Right renal cortex interstitium (tissue), 3 donors: ENCODE measurements around the gene ESYT2. TPM values are rescaled to one million over a fixed set of nuclear protein-coding genes. Genes with fewer than 3 reads are reported as not detected.
A peak's percentile ranks its signal among the peaks of the same experiment; 100 is the strongest.
"Not testable (repeated sequence)": the region's sequence is repeated elsewhere in the genome, so short reads cannot be mapped to it uniquely, and the experiment has no call there.

ENCODE experiments used
- DNase-seq, 3 donors: peaks; one replicate each; pipeline ENCODE4 v3.0.0-alpha.2; 2013; ENCODE audit warnings: low read depth in 3 of 3, low spot score in 2 of 3
- polyA plus RNA-seq, 3 donors: library from polyadenylated mRNA; unstranded; fragments of 120-200 nt; gene quantifications; one replicate each; pipeline ENCODE4 v1.2.1, GENCODE V29; 2013; ENCODE audit not compliant: insufficient read length in 3 of 3

ESYT2 gene, protein sequence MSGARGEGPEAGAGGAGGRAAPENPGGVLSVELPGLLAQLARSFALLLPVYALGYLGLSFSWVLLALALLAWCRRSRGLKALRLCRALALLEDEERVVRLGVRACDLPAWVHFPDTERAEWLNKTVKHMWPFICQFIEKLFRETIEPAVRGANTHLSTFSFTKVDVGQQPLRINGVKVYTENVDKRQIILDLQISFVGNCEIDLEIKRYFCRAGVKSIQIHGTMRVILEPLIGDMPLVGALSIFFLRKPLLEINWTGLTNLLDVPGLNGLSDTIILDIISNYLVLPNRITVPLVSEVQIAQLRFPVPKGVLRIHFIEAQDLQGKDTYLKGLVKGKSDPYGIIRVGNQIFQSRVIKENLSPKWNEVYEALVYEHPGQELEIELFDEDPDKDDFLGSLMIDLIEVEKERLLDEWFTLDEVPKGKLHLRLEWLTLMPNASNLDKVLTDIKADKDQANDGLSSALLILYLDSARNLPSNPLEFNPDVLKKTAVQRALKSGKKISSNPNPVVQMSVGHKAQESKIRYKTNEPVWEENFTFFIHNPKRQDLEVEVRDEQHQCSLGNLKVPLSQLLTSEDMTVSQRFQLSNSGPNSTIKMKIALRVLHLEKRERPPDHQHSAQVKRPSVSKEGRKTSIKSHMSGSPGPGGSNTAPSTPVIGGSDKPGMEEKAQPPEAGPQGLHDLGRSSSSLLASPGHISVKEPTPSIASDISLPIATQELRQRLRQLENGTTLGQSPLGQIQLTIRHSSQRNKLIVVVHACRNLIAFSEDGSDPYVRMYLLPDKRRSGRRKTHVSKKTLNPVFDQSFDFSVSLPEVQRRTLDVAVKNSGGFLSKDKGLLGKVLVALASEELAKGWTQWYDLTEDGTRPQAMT
- polyA plus RNA-seq = 10 to 100 TPM; 47.1 to 48.0 (median 47.7) TPM

- DNase-seq = peak; percentile 85 to 91 (median 90)
Measured at GRCh38 chr7:158829342-158830210, at the start of gene ESYT2. Gene ESYT2, minus strand, starts transcription at chr7:158829509. Its CDS starts 91 bp downstream, at chr7:158829418.

DNA sequence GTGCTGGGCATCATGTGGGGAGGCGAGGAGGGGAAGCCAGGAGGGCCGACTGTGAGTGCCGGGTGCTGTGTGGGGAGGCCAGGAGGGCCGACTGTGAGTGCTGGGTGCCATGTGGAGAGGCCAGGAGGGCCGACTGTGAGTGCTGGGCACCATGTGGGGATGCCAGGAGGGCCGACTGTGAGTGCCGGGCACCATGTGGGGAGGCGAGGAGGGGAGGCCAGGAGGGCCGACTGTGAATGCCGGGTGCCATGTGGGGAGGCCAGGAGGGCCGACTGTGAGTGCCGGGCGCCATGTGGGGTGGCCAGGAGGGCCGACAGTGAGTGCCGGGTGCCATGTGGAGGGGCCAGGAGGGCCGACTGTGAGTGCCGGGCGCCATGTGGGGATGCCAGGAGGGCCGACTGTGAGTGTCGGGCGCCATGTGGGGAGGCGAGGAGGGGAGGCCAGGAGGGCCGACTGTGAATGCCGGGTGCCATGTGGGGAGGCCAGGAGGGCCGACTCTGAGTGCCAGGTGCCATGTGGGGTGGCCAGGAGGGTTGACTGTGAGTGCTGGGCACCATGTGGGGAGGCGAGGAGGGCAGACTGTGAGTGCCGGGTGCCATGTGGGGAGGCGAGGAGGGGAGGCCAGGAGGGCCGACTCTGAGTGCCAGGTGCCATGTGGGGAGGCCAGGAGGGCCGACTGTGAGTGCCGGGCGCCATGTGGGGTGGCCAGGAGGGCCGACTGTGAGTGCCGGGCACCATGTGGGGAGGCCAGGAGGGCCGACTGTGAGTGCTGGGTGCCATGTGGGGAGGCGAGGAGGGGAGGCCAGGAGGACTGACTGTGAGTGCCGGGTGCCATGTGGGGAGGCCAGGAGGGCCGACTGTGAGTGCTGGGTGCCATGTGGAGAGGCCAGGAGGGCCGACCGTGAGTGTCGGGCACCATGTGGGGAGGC is 49.1 kb upstream of the ESYT2 start:
- DNase-seq = not testable (repeated sequence)

DNA sequence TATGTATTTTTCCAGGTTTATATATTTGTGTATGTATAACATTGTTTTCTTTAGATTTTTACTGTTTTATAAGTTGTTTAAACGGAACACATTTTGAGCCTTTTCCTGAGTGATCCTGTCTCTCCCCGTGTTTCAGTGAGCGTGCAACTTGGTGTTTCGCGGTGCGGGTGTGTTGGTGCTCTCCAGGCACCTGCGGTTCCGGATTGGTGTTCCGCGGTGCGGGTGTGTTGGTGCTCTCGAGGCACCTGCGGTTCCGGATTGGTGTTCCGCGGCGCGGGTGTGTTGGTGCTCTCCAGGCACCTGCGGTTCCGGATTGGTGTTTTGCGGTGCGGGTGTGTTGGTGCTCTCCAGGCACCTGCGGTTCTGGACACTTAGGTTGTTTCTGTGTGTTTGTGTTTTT is 47.7 kb upstream of the ESYT2 start:
- DNase-seq = no peak

GRCh38 chr7:158869876-158870275 is 40.6 kb upstream of the ESYT2 start:
- DNase-seq = no peak

DNA sequence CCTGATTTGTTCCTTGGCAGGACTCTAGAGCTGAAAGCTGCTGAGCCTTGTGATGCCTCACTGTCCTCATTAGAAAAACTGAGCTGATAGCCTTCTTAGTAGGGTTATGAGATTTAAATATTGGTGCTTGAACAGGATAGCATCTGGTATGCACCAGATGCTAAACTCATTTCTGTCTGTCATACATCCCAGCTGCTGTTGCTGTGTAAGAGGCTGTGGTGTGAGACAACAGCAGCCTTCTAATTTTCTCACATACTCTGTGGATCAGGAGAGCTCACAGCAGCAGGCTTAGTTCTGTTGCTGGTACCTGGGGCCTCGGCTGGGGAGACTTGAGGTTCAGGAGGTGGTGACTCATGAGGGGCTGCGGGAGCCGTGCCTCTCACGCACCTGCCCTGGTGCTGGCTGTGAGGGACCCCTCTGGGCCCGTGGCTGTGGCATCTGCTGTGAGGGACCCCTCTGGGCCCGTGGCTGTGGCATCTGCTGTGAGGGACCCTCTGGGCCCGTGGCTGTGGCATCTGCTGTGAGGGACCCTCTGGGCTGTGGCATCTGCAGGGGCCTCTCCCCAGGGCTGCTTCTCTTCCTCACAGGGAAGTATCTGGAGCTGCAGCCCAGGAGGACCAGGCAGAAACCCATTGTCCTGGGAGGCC is 39.6 kb upstream of the ESYT2 start:
- DNase-seq = no peak

- no peak for DNase-seq
Measured at GRCh38 chr7:158867214-158867984, 38.1 kb upstream of the ESYT2 start.

GRCh38 chr7:158865977-158866376 is 36.7 kb upstream of the ESYT2 start:
- DNase-seq = no peak

DNA sequence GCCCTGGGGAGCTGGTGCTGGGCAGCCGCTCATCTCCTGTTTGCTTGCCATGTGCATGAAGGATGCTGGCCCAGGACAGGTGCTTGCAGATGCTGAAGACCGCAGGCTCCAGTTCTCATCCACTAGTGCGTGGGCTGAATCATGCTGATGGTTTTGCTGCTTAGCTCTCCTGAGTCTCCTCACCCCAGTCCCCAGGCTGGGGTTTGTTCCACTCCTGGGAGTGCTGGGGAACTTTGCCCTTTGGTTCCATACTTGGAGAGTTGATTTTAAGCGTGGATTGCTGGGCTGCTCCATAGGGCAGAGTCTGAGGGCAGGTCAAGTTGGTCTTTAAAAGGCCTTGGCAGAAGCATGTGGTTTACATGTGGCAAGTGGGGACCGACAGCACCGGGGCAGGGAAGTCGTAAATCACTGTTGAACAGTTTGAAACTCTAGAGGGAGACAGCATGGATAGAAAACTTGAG is 36.2 kb upstream of the ESYT2 start:
- no peak for DNase-seq

DNA sequence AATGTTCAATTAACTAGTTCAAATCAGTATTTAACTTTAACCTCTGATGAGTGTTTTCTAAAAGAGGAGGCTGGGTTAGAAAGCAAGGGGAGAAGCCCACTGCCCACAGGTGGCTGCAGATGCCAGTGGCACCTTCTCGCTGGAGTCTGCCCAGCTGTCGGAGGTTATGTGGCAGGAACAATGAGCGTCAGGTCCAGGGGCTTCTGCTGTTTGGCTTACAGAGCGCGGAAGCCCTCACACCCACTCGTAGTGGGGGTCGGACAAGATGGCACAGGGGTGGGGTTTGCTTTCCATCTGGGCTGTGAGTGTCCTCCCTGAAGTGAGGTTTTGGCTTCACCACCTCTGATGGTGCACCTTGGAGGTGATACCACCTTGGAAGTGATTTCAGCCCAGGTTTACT is 35.5 kb upstream of the ESYT2 start:
- DNase-seq = no peak

DNA sequence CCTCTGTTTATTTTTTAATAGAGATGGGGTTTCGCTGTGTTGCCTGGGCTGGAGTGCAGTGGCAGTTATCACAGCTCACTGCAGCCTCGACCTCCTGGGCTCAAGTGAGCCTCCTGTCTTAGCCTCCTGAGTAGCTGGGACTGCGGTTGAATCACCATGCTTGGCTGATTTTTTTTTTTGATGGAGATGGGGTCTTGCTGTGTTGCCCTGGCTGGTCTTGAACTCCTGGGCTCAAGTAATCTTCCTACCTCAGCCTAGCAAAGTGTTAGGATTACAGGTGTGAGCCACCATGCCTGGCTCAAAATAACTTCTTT is 35.2 kb upstream of the ESYT2 start:
- no peak for DNase-seq

DNA sequence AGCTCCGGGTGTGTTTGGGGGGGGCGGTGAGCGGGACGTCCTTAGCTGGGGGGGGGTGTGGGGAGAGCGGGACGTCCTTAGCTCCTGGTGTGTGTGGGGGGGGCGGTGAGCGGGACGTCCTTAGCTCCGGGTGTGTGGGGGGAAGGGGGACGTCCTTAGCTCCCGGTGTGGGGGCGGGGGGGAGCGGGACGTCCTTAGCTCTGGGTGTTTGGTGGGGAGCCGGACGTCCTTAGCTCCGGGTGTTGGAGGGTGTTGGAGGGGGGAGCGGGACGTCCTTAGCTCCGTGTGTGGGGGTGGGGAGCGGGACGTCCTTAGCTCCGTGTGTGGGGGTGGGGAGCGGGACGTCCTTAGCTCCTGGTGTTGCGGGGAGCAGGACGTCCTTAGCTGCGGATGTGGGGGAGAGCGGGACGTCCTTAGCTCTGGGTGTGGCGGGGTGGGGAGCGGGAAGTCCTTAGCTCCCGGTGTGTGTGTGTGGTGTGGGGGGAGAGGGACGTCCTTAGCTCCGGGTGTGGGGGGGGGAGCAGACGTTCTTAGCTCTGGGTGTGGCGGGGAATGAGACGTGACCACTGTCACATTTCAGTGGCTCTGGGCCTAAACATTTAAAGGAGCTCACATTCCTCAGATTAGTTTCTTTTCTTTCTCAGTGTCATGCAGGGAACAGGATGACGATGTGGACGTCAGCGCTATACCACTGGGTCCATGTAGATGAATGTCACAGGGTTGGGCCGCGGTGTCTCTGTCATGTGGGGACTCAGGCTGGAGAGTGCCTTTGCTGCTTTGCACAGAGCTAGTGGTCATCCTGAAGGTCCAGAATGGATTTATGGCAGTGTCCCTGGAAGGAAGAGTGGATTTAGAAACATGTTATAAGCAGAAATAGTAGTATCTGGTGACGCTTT is 34.5 kb upstream of the ESYT2 start:
- no peak for DNase-seq

DNA sequence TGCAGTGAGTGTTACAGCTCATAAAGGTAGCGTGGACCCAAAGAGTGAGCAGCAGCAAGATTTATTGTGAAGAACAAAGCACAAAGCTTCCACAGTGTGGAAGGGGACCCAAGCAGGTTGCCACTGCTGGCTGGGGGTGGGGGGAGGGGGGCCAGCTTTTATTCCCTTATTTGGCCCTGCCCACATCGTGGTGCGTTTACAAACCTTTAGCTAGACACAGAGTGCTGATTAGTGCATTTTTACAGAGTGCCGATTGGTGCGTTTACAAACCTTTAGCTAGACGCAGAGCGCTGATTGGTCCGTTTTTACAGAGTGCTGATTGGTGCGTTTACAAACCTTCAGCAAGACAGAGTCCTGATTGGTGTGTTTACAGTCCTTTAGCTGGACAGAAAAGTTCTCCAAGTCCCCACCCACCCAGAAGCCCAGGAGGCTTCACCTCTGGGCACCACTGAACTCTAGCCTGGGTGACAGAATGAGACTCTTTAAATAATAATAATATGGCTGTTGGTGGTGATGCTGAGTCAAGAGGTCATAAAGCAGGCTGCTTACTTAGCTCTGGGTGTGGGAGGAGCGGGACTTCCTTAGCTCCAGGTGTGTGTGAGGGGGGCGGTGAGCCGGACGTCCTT is 33.8 kb upstream of the ESYT2 start:
- DNase-seq = not testable (repeated sequence)

DNA sequence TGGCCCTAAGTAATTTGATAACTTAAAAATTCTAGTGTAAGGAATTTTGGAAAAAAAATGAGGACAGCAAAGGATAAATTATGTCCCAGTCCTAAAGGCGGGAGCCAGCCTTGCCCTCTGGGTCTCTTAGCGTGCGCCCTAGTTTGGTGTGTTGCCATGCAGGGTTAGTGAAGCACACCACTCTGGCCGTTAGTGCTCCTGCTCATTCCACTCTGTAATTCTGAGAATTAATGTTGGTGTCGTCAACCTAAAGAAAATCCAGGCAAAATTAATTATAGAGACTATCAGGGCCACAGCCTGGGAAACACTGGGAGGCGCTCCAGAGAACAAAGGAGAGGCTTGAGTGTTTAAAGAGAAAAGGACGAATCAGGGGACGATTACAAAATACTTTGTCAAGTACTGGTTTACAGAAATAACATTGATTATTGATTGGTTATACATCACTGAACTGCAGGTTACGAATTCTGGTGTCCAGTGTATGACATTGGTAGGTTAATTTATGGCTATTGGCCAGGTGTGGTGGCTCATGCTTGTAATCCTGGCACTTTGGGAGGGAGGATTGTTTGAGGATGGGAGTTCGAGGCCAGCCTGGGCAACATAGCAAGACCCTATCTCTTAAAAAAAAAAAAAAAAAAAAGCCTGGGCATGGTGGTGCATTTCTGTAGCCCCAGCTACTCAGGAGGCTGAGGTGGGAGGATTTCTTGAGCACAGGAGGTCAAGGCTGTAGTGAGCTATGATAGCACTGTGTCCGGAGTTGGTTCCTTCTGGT is 32.8 kb upstream of the ESYT2 start:
- no peak for DNase-seq

- DNase-seq = no peak
Measured at GRCh38 chr7:158861004-158861787, 31.9 kb upstream of the ESYT2 start.

- no peak for DNase-seq
Measured at GRCh38 chr7:158860394-158860793, 31.1 kb upstream of the ESYT2 start.
